Measurements from ENCODE around the gene RCN2.

RCN2 gene

DNA sequence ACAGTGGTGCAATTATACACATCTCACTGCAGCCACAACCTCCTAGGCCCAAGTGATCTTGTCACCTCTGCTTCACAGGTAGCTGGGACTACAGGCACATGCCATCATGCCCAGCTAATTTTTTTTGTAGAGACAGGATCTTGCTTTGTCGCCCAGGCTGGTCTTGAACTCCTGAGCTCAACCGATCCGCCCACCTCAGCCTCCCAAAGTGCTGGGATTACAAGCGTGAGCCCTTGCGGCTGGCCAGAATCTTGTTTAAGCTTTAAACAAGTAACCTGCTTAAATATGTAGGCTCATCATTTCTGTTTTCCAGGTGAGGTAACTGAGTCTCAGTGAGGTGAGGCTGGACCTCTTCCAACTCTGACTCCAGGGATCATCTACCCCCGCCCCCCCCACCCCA lies 55.7 kb downstream of the RCN2 start:
- no peak overlapping the region for H3K27ac ChIP-seq
- TF ChIP-seq, protein P1, sequence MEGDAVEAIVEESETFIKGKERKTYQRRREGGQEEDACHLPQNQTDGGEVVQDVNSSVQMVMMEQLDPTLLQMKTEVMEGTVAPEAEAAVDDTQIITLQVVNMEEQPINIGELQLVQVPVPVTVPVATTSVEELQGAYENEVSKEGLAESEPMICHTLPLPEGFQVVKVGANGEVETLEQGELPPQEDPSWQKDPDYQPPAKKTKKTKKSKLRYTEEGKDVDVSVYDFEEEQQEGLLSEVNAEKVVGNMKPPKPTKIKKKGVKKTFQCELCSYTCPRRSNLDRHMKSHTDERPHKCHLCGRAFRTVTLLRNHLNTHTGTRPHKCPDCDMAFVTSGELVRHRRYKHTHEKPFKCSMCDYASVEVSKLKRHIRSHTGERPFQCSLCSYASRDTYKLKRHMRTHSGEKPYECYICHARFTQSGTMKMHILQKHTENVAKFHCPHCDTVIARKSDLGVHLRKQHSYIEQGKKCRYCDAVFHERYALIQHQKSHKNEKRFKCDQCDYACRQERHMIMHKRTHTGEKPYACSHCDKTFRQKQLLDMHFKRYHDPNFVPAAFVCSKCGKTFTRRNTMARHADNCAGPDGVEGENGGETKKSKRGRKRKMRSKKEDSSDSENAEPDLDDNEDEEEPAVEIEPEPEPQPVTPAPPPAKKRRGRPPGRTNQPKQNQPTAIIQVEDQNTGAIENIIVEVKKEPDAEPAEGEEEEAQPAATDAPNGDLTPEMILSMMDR (conservative IDR thresholded peaks at IDR 0.05): no peak

DNA sequence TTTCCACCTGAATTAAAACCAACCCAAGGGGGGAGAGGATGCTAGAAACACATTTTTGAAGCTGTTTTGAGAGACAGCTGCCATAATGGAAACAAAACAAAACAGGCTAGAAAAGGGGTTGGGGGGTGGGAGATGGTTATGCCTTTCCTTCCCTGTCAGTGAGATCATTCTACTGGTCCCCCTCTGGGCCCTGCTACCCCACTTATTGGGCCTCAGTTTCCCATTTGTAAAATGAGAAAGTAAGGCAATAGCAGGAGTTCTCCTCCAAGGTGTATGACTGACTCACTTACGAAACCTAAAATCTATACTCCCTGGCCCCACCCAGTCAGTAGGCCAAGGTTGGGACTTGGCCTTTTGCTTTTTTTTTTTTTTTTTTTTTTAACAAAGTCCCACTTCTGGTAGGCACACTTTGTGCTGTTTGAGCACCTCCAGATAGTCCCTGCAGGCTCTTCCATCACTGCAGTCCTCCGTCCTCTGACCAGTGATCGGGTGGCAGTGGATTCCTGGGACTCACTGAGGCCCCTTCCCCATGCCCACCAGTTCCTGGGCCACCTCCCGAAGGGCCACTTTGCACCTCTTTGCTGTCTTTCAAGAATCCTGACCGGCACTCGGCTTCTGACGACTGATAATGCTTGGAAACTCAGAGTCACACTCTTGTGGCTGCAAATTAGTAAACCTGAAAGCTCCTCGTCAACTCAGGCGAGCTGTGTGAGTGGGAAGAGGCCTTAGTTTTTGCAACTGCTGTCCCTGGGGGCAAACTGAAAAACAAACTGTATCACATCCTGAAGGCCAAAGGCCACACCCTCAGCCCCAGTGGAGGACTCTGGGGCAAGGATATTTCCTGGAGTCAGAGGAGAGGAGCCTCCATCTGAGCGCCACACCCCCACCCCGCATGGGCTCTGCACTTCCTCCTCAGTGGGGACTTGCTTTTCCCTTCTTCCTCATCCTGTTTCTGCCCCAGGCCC lies 56.6 kb downstream of the RCN2 start:
- TF ChIP-seq, protein P1 (conservative IDR thresholded peaks at IDR 0.05): no peak
- H3K27ac ChIP-seq: no peak overlapping the region

DNA sequence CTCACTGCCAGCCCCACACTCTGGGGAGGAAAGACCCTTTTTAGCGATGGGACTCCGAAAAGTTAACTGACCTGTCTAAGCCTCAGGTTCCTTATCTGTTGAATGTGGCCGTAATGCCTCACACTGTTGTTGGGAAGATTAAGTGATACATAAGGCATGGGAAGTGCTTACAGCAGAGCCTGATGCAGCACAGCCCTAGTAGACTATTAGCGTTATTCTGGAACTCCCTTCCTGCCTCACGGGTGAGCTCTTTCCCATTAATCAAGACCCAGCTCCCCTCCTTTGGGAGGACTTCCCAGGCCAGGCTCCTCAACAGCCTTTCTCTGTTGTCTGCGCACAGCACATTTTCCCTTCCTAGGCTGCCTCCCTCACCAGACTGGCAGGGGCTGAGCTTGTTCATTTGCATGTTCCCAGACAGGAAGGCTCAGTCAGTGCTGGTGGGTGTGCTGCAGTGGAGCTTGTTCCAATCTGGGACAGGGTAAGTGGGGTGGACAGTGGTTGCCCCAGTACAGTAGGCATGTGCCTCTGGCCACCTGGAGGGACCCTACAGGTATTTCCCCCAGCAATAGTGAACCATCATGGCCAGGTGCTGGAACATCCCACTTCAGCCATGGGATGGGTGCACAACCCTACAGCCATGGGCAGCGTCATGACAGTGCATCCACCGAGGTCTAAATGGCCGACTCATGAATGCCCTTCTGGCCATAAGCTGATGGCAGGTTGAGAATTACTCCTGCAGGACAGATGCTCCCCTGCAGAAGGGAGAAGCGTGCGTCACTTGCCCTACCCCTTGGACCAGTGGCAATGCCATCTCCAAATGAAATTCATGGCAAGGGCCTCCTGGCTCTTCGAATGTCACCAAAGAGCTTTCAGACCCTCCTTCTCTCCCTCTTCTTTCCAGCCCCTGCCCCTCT lies 57.6 kb downstream of the RCN2 start:
- TF ChIP-seq, protein P1 (conservative IDR thresholded peaks at IDR 0.05): no peak
- no peak overlapping the region for H3K27ac ChIP-seq

- TF ChIP-seq, protein P1 (conservative IDR thresholded peaks at IDR 0.05): no peak
- H3K27ac ChIP-seq: peak overlapping the region; percentile 21; the same call in 1 of the 2 replicates
These were observed 59.5 kb downstream of the RCN2 start for GRCh38 chr15:76991048-76991447.

DNA sequence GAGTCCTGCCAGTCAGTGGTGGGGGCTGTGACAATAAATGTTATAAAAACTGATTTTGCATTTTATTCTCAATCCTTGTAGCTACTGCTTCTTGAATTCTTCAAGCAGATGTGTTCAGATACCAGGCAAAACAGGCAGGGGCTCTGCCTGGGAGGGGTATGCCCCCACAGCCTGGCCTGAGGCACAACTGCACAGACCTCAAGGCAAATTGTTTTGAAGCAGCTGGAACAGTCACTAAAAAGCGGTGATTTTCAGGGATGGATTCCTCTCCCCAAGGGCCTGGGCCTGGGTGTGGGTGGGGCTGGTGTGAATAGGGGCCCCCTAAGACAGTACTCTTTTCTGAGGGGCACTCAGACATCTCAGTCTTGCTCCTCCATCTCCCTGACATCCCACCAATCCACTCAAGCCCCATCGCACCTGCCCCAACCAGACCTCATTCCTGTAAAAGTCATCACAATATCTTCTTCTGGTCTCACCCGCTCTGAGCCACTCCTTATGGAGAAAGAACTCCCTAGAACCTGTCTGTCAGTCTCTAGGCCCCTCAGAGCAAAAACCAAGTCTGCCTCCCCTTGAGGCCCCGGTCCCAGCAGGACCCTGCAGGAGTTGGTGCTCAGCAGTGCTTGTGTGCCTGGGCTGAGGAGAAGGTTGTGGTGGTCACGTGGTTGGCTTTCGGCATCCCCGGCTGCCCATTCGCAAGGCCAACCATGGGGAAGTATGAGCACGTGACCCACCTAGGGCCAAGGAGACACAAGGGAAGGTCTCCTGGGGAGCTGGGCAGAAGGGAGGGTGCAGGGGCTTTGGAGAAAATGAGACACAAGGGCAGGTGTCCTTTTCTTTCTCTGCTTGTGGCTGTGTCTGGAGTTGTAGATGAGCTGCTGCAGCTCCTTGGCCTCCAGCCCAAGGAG lies 60.4 kb downstream of the RCN2 start:
- peak overlapping the region; percentile 21; the same call in 1 of the 2 replicates for H3K27ac ChIP-seq
- TF ChIP-seq, protein P1 (conservative IDR thresholded peaks at IDR 0.05): no peak

DNA sequence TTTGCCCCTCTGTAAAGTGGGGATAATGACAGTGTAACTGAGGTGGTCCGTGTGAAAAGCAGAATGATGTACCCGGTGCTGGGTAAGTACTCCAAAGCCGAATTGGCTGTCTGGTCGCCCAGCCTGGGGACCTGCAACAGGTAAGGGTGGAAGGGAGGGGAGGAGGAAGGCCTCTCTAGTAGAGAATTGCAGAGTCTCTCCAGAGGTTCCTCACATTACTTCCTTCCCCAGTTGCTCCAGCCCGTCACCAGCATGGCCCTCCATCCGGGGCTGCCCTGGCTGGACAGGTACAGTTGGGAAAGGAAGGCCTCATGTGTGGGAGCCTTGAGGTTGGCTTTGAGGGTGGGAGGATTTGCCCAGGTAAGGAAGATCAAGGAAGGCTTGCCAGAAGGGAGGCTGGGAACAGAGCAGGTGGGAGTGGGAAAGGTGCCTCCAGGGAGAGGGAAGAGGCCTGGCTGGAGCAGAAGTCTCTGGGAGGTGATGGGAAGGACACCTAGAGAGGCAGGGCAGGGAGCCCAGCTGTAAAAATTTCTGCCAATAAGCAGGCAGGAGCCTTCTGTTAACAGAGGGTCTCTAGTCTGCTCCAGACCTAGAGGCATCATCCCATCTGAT lies 61.7 kb downstream of the RCN2 start:
- H3K27ac ChIP-seq: no peak overlapping the region
- TF ChIP-seq, protein P1 (conservative IDR thresholded peaks at IDR 0.05): no peak

Measured in VCaP (cell line).